Subcutaneous adipose tissue (tissue), 4 donors: ENCODE measurements around the gene PDZD7. TPM values are rescaled to one million over a fixed set of nuclear protein-coding genes. Genes with fewer than 3 reads are reported as not detected.

Experiments
- total RNA-seq, 4 donors: library from RNA; depleted of rRNA; stranded (reverse); fragments of >200 nt; gene quantifications; one replicate each; pipeline ENCODE4 v1.1.0, GENCODE V29; 2016
- TF ChIP-seq, protein P1 (sequence below): fragments of 450-650 bp; IDR thresholded peaks from one replicate; pipeline ENCODE4 v1.5.1; 2016; ENCODE audit warnings: low read depth, mild to moderate bottlenecking, control low read depth, antibody characterized with exemption, moderate library complexity

The PDZD7 gene
- total RNA-seq, 4 donors from 2014 or later: 0.22 to 1.7 (median 0.92) TPM

DNA sequence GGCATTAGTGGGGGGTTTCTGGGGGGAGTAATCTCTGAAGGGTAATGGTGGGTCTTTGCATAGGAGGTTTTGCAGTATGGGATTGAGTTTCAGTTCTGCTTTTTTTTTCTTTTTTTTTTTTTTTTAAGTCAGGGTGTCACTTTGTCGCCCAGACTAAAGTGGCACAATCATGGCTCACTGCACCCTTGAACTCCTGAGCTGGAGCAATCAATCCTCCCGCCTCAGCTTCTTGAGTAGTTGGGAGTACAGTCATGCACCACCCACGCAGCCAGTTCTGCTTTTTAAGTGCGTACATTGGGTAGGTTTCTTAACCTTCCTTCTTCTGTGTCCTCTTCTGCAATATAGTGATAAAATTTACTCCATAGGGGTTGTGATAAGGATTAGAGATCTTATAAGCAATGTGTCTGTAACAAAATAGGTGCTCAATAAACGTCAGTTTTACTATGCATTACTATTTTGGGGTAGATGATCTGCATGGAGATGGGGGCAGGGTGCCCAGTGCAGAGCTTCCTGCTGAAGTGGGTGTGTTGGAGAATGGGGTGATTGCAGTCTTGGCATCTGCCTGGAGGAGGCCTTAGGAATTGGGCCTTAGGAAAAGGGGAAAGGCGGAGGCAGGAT lies 40.4 kb upstream of the PDZD7 start:
- TF ChIP-seq, protein P1, sequence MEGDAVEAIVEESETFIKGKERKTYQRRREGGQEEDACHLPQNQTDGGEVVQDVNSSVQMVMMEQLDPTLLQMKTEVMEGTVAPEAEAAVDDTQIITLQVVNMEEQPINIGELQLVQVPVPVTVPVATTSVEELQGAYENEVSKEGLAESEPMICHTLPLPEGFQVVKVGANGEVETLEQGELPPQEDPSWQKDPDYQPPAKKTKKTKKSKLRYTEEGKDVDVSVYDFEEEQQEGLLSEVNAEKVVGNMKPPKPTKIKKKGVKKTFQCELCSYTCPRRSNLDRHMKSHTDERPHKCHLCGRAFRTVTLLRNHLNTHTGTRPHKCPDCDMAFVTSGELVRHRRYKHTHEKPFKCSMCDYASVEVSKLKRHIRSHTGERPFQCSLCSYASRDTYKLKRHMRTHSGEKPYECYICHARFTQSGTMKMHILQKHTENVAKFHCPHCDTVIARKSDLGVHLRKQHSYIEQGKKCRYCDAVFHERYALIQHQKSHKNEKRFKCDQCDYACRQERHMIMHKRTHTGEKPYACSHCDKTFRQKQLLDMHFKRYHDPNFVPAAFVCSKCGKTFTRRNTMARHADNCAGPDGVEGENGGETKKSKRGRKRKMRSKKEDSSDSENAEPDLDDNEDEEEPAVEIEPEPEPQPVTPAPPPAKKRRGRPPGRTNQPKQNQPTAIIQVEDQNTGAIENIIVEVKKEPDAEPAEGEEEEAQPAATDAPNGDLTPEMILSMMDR: no peak

DNA sequence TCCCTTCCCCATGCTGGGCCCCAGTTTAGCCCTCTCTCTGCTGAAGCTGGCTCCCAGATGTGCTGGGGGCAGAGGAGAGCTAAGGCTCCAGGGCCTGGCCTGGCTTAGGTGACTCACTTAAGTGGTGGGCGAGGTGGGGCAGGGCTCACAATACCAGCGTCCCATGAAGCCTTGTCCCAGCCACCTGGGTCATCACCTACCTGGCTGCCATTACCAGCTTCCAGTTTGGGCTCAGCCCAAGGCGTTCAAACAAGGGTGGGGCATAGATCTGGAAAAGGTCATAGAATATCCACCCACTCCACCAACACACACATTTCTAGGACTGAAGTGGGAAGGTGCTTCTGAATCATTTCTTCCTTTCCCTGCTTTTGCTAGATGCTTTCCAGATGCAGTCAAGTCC lies 39.2 kb upstream of the PDZD7 start:
- TF ChIP-seq, protein P1: no peak

DNA sequence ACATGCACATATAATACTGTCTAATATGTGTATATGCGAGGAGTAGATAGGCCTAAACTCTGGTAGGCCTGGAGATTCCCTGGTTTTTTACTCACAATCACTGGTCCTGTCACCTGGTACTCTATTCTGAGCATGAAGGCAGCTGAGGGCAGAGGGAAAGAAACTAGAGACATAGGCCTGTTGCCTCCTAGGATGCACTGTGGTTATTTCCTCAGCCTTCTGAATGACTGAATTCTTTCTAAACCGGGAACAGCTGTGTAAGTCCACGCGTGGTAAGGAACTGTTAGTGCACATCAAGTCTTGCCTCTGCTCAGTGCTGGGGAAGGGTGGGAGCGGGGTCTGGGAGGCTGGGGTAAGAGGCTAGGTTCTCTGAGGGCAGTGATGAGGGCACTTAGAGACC lies 38.5 kb upstream of the PDZD7 start:
- TF ChIP-seq, protein P1: no peak

DNA sequence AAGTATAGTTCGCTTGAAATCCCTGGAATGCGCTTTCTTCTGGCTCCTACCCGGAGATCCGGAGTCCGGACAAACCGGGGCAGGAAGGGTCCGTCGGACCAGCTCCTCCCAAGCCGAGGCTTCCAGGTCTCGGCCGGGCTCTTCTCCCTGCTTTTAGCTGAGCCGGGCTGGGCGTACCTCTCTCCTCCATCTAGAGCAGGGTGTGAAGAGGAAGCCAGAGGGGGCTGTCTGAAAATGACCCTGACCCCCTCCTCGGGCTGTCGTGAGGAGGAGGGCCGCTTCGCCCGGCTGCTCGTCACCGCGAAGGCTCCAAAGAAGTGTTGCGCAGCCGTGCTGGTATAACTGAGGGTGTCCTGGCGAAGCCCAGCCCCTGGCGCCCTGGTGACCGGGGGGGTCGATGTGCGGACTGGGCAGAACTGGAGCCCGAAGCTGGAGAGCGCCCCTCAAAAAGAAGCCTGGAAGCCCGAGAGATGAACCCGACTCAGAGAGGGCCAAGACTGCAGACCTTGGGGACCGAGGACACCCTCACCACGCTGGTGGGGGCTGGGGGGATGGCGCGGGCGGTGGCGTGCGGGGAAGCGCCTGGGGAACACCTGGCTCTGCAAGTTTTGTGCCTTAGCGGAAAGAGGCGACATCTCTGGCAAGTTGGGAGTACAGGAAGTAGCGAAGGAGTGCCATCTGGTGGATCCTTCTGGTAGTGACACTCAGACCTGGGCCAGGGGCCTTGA lies 36.6 kb upstream of the PDZD7 start:
- TF ChIP-seq, protein P1: no peak

DNA sequence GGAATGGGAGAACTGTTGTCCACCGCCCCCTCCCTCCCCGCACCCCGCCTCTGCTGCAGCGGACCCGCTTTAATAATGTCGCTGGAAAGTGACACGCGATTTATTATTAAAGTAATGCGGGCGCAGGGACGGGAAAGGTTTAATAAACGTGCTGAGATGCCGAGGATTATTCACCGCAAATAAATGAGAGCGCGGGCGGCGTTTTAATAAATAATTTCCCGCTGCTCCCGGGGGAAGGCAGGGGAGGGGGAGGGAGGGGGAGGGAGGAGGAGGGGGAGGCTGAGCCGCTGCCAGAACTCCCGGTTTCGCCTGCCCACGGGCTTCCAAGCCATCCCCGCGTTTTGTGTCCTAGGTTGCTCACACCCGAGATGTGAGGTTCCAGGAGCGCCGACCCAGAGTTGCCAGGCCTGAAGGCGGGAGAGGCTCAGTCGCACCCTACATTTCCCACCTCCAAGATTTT lies 36.0 kb upstream of the PDZD7 start:
- TF ChIP-seq, protein P1: no peak

DNA sequence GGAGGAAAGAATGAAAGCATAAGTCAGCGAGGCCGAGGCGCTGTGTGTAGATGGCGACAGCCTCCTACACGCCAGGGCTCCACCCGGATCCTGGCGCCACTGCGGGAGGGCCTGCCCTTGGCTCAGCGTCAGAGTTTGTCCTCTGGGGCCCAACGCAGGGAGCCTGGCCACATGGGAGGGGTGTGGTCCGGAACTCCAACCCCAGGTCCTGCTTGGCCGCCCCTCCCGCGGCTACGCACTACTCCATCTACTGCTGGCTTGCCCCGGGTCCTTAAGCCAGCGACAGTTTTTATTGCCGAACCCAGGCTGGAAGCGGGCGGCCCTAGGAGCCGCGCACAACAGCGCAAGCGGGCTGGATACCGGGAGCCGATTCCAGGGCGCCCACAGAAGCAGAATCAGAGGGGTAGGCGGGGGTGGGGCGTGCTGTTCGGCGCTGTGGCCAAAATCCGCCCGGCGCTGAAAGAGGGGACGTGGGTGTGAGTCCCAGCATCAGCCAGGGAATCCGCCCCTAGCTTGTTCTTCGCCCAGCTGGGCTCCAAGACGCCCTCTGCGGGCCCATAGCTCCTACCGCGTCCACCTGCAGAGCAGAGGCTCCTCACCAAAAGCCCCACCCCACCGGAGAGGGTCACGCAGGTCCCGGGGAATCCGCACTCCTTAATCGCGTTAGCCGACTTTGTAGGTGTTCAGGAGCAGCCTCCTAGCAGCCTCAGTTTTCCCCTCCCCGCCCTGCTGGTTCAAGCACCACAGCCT lies 35.4 kb upstream of the PDZD7 start:
- TF ChIP-seq, protein P1: no peak

DNA sequence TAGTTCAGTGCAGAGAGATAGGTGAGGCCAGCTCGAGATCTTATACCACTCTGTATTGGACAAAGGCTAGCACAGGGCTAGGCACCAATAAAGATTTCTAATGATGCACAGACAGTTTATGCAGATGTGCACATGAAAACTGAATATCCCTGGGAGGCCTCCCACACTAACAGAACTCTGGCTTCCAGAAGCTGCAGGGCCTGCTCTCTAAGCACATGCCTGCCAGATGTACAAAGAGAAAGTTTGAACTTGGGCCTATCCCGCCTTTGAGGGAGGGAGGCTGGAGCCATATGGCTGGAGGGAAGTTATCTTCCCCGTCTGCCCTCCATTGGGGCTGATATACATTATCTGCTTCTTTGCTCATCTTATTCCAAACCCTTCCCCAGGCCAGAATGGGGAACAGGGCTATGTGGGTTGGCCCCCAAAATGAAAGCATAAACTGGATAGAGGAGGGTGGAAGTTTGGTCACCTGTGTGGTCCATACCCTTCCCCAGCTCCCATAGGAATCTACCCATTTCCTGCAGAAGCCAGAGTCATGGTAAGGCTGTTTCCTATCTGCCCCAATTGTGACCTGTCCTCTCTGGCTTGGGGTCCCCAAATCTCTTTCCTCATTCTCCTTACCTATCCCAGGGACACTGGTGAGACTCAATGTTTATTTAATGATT lies 34.7 kb upstream of the PDZD7 start:
- TF ChIP-seq, protein P1: no peak
